ENCODE results near the gene RAP2C.

The RAP2C gene

DNA sequence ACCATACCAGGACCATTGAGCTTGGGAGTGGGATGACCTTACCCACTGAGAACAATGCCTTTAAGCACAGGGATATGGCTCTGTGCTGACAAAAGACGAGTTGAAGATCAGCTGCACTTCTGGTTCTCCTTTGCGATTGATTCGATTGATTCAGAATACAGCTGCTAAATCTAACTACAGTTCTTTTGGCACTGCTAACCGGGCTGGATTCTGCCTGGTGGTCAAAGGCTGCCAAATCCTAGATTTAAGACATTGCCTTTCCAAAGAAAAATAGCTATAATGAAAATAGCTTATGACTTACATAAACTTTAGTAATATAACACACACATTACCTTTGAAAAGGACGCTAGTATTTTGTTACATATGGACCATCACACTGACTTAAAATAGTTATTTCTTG, 18.3 kb downstream of the RAP2C start:
- Histone ChIP-seq H3K4me3 (ENCODE audit: low read length in 2 of 2) (no peak overlapping the region), H3K36me3 (ENCODE audit: control insufficient read depth in 2 of 2, insufficient read depth in 2 of 2, low read length in 2 of 2) (no peaks in the 10 kb centered on the region), H3K4me1 (ENCODE audit: control insufficient read depth, insufficient read depth, low read length) (no peaks in the 10 kb centered on the region), H3K9me3 (ENCODE audit: control insufficient read depth in 2 of 2, low read length in 2 of 2) (no peaks in the 10 kb centered on the region), H3K27ac (ENCODE audit: low read length) (no peak overlapping the region), H3K27me3 (ENCODE audit: control insufficient read depth in 1 of 2, insufficient read depth in 2 of 2, low read length in 2 of 2) (peaks cover 0 to 2% of the 10 kb centered on the region in 2 donors), H3K9ac (ENCODE audit: low read length in 2 of 2) (no peak overlapping the region)

DNA sequence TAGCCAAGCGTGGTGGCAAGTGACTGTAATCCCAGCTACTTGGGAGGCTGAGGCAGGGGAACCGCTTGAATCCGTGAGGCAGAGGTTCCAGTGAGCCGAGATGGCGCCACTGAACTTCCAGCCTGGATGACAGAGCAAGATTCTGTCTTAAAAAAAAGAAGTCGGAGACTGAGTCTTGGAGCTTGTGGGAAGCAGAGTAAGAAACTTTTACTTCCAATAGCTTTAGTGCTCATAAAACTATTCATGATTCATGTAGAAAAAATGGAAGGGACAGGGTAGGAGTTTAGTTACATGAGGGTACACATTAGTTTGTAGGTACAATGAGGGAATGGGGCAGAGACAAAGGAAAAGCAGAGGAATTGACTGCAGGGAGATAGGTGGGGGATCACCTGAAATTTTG, 19.3 kb downstream of the RAP2C start:
- Histone ChIP-seq H3K9me3 (ENCODE audit: control insufficient read depth in 2 of 2, low read length in 2 of 2) (no peaks in the 10 kb centered on the region), H3K9ac (ENCODE audit: low read length in 2 of 2) (no peak overlapping the region), H3K27me3 (ENCODE audit: control insufficient read depth in 1 of 2, insufficient read depth in 2 of 2, low read length in 2 of 2) (peaks cover 0 to 2% of the 10 kb centered on the region in 2 donors), H3K27ac (ENCODE audit: low read length) (no peak overlapping the region), H3K36me3 (ENCODE audit: control insufficient read depth in 2 of 2, insufficient read depth in 2 of 2, low read length in 2 of 2) (no peaks in the 10 kb centered on the region), H3K4me1 (ENCODE audit: control insufficient read depth, insufficient read depth, low read length) (no peaks in the 10 kb centered on the region), H3K4me3 (ENCODE audit: low read length in 2 of 2) (no peak overlapping the region)

DNA sequence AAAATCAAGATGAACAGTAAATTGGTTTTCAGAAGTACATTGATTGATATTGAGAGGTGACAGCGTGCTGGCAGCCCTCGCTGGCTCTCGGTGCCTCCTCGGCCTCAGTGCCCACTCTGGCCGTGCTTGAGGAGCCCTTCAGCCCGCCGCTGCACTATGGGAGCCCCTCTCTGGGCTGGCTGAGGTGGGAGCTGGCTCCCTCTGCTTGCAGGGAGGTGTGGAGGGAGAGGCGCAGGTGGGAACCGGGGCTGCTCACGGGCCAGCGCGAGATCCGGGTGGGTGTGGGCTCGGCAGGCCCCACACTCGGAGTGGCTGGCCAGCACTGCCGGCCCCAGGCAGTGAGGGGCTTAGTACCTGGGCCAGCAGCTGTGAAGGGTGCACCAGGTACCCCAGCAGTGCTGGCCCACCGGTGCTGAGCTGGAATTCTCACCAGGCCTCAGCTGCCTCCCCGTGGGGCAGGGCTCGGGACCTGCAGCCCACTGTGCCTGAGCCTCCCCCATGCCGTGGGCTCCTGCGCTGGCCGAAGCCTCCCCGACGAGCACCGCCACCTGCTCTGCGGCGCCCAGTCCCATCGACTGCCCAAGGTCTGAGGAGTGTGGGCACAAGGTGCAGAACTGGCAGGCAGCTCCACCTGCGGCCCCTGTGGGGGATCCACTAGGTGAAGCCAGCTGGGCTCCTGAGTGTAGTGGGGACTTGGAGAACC, 25.2 kb downstream of the RAP2C start:
- Histone ChIP-seq H3K9me3 (ENCODE audit: control insufficient read depth in 2 of 2, low read length in 2 of 2) (no peaks in the 10 kb centered on the region), H3K27ac (ENCODE audit: low read length) (no peak overlapping the region), H3K9ac (ENCODE audit: low read length in 2 of 2) (no peak overlapping the region), H3K27me3 (ENCODE audit: control insufficient read depth in 1 of 2, insufficient read depth in 2 of 2, low read length in 2 of 2) (no peaks in the 10 kb centered on the region), H3K36me3 (ENCODE audit: control insufficient read depth in 2 of 2, insufficient read depth in 2 of 2, low read length in 2 of 2) (no peaks in the 10 kb centered on the region), H3K4me1 (ENCODE audit: control insufficient read depth, insufficient read depth, low read length) (no peaks in the 10 kb centered on the region), H3K4me3 (ENCODE audit: low read length in 2 of 2) (no peak overlapping the region)

DNA sequence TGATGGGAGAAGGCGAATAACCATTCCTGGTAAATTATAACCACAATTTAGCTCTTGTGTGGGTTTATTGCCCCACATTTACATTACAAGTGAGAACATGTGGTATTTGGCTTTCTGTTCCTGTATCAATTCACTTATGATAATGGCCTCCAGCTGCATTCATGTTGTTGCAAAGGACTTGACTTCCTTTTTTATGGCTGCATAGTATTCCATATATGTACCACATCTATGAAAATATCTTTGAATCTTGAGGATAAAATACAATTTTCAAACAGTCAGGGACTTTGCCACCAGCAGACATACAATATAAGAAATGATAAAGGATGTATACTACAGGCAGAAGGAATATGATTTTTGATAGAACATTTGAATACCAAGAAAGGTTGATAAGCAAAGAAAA, 27.3 kb downstream of the RAP2C start:
- Histone ChIP-seq H3K4me1 (ENCODE audit: control insufficient read depth, insufficient read depth, low read length) (no peaks in the 10 kb centered on the region), H3K36me3 (ENCODE audit: control insufficient read depth in 2 of 2, insufficient read depth in 2 of 2, low read length in 2 of 2) (no peaks in the 10 kb centered on the region), H3K27me3 (ENCODE audit: control insufficient read depth in 1 of 2, insufficient read depth in 2 of 2, low read length in 2 of 2) (no peaks in the 10 kb centered on the region), H3K9ac (ENCODE audit: low read length in 2 of 2) (no peak overlapping the region), H3K4me3 (ENCODE audit: low read length in 2 of 2) (no peak overlapping the region), H3K9me3 (ENCODE audit: control insufficient read depth in 2 of 2, low read length in 2 of 2) (no peaks in the 10 kb centered on the region), H3K27ac (ENCODE audit: low read length) (no peak overlapping the region)

DNA sequence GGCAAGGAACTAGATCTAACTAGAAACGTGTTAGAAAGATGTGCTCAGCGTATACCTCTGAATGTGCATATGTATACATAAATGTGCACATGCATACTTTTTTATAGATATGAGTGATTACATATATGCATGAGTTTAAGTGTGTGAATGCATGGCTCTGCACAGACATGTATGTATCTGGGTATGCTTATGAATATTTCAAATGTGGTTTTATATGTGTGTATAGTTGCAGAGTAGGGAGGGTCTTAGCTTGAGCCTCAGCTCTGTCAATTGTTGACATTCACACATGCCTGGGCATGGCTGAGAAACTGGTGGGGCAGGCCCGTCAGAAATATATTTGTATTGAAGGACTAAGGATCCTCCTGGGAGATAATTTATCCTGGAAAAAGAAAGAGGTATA, 31.1 kb downstream of the RAP2C start:
- Histone ChIP-seq H3K27me3 (ENCODE audit: control insufficient read depth in 1 of 2, insufficient read depth in 2 of 2, low read length in 2 of 2) (peaks cover 0 to 3% of the 10 kb centered on the region in 2 donors), H3K4me3 (ENCODE audit: low read length in 2 of 2) (no peak overlapping the region), H3K4me1 (ENCODE audit: control insufficient read depth, insufficient read depth, low read length) (no peaks in the 10 kb centered on the region), H3K9me3 (ENCODE audit: control insufficient read depth in 2 of 2, low read length in 2 of 2) (no peaks in the 10 kb centered on the region), H3K27ac (ENCODE audit: low read length) (no peak overlapping the region), H3K9ac (ENCODE audit: low read length in 2 of 2) (no peak overlapping the region), H3K36me3 (ENCODE audit: control insufficient read depth in 2 of 2, insufficient read depth in 2 of 2, low read length in 2 of 2) (no peaks in the 10 kb centered on the region)

DNA sequence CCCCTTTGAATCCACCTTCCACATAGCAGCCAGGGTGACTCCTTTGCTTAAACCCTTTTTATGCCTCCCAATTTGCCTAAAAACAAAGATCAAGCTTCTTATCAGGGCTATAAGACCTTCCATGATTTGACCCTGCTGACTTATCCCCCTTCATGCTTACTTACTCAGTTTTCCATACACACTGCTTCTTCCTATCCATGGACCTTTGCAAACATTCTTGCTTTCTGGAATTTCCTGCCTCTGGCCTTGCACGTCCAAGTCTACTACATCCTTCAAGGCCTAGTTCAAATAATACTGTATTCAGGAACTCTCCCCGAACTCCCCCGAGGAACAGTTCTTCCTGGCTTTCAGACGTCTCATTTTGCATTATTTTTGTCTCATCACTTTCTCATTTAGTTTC, 31.8 kb downstream of the RAP2C start:
- H3K9me3 ChIP-seq (ENCODE audit: control insufficient read depth in 2 of 2, low read length in 2 of 2), result no peaks in the 10 kb centered on the region
- H3K36me3 ChIP-seq (ENCODE audit: control insufficient read depth in 2 of 2, insufficient read depth in 2 of 2, low read length in 2 of 2), result no peaks in the 10 kb centered on the region
- H3K4me1 ChIP-seq (ENCODE audit: control insufficient read depth, insufficient read depth, low read length), result no peaks in the 10 kb centered on the region
- no peak overlapping the region for H3K4me3 ChIP-seq (ENCODE audit: low read length in 2 of 2)
- no peak overlapping the region for H3K9ac ChIP-seq (ENCODE audit: low read length in 2 of 2)
- H3K27me3 ChIP-seq (ENCODE audit: control insufficient read depth in 1 of 2, insufficient read depth in 2 of 2, low read length in 2 of 2), result peaks cover 0 to 3% of the 10 kb centered on the region in 2 donors
- H3K27ac ChIP-seq (ENCODE audit: low read length), result no peak overlapping the region

DNA sequence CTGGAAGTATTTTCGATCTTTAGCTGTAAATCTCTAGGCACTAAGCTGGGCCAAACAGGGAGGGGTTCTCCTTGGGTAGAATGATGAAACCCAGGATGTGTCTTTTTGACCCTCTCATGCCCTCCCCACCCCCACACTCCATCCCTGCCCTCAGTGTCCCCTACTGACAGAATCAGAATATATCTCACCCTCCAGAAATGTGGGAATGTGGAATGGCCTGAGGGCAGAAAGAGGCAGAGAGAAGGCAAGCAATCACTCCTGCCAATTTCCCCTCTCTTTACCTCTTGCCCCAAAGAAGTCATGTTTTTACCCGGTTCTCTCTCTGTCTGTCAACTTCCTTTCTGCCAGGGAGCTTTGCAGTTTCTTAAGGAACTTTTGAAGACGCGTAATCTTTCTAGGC, 34.4 kb downstream of the RAP2C start:
- no peak overlapping the region for H3K4me3 ChIP-seq (ENCODE audit: low read length in 2 of 2)
- H3K36me3 ChIP-seq (ENCODE audit: control insufficient read depth in 2 of 2, insufficient read depth in 2 of 2, low read length in 2 of 2), result no peaks in the 10 kb centered on the region
- H3K27me3 ChIP-seq (ENCODE audit: control insufficient read depth in 1 of 2, insufficient read depth in 2 of 2, low read length in 2 of 2), result peaks cover 0 to 6% of the 10 kb centered on the region in 2 donors
- H3K9me3 ChIP-seq (ENCODE audit: control insufficient read depth in 2 of 2, low read length in 2 of 2), result no peaks in the 10 kb centered on the region
- no peak overlapping the region for H3K9ac ChIP-seq (ENCODE audit: low read length in 2 of 2)
- no peaks in the 10 kb centered on the region for H3K4me1 ChIP-seq (ENCODE audit: control insufficient read depth, insufficient read depth, low read length)
- no peak overlapping the region for H3K27ac ChIP-seq (ENCODE audit: low read length)

DNA sequence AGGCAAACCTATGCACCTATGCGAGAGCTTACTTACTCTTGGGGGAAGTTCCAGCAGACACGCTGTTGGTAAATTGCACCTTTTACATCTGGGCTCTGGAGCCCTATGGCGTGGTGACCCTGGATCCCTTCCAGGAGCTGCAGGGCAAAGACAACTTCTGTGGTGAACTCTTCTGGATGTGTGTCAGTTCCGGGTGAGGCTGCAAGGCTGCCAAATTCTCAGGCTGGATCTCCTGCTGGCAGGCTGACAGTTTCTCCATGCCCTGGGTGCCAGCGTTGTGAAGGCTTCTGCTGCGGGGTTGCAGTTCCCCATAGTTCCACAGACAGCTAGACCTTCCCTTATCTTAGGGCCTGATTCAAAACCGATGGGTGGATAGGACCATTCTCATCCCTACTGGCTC, 37.9 kb downstream of the RAP2C start:
- no peak overlapping the region for H3K4me3 ChIP-seq (ENCODE audit: low read length in 2 of 2)

DNA sequence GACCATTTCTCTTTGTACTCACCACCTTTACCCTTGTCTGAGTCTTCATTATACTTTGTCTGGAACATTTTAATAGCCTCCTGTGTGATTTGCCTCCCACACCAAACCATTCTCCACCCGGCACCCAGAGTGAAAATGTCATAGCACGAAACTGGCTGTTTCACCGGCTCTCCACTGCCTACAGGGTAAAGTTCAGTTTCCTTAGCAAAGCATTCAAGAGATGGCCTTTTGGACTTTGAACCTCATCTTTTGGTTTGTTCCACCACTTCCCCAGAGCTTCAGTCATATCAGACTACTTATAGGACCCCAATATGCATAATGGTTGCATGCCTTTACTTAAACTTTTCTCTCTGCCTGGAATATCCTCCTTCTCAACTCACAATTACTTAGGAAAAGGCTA, 38.3 kb downstream of the RAP2C start:
- Histone ChIP-seq H3K27ac (ENCODE audit: low read length) (no peak overlapping the region), H3K27me3 (ENCODE audit: control insufficient read depth in 1 of 2, insufficient read depth in 2 of 2, low read length in 2 of 2) (peaks cover 0 to 6% of the 10 kb centered on the region in 2 donors), H3K4me3 (ENCODE audit: low read length in 2 of 2) (no peak overlapping the region), H3K9me3 (ENCODE audit: control insufficient read depth in 2 of 2, low read length in 2 of 2) (no peaks in the 10 kb centered on the region), H3K36me3 (ENCODE audit: control insufficient read depth in 2 of 2, insufficient read depth in 2 of 2, low read length in 2 of 2) (no peaks in the 10 kb centered on the region), H3K9ac (ENCODE audit: low read length in 2 of 2) (no peak overlapping the region), H3K4me1 (ENCODE audit: control insufficient read depth, insufficient read depth, low read length) (no peaks in the 10 kb centered on the region)

More for the DNA sequence above, 37.9 kb downstream of the RAP2C start:
- Histone ChIP-seq H3K36me3 (ENCODE audit: control insufficient read depth in 2 of 2, insufficient read depth in 2 of 2, low read length in 2 of 2) (no peaks in the 10 kb centered on the region), H3K4me1 (ENCODE audit: control insufficient read depth, insufficient read depth, low read length) (no peaks in the 10 kb centered on the region), H3K9ac (ENCODE audit: low read length in 2 of 2) (no peak overlapping the region), H3K27me3 (ENCODE audit: control insufficient read depth in 1 of 2, insufficient read depth in 2 of 2, low read length in 2 of 2) (peaks cover 0 to 6% of the 10 kb centered on the region in 2 donors), H3K27ac (ENCODE audit: low read length) (no peak overlapping the region), H3K9me3 (ENCODE audit: control insufficient read depth in 2 of 2, low read length in 2 of 2) (no peaks in the 10 kb centered on the region)

DNA sequence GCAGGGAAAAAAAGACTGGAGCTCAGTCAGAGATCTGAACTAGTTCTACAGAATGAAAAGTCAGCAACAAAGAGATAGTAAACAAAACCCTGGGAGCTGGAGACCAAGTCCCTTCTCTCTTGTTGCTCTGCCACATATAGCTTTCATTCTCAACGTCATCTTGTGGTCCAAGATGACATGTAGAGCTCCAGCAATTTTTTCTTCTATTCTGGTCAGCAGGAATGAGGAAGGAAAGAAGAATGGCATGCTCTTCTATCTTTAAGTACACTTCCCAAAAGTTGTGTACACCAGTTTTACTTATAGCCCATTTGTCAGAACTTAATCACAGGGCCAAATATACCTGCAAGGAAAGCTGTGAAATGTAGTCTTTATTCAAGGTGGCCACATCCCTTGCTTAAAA, 45.6 kb downstream of the RAP2C start:
- Histone ChIP-seq H3K27me3 (ENCODE audit: control insufficient read depth in 1 of 2, insufficient read depth in 2 of 2, low read length in 2 of 2) (peaks cover 0 to 9% of the 10 kb centered on the region in 2 donors), H3K4me3 (ENCODE audit: low read length in 2 of 2) (no peak overlapping the region), H3K9ac (ENCODE audit: low read length in 2 of 2) (no peak overlapping the region)

DNA sequence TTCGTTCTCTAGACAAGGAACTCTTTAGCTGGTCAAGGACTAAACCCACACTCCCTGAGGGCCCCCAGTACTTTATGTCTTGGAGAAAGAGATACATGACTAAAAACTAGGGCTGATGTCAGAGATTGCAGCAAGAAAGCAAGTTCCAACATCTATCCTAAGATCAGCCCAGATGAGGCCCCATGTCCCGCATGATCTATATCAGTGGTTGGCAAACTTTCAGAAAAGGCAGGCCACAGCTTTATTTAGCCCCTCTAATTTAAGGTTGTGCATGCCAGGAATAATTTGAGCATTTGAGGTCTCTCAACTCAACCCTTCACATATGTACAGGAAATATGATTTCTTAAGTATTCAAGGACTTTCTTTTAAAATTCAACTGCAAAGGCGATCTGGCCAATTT, 47.4 kb downstream of the RAP2C start:
- peaks cover 0 to 9% of the 10 kb centered on the region in 2 donors for H3K27me3 ChIP-seq (ENCODE audit: control insufficient read depth in 1 of 2, insufficient read depth in 2 of 2, low read length in 2 of 2)
- no peak overlapping the region for H3K27ac ChIP-seq (ENCODE audit: low read length)
- H3K9ac ChIP-seq (ENCODE audit: low read length in 2 of 2), result no peak overlapping the region

More for the DNA sequence above, 45.6 kb downstream of the RAP2C start:
- Histone ChIP-seq H3K36me3 (ENCODE audit: control insufficient read depth in 2 of 2, insufficient read depth in 2 of 2, low read length in 2 of 2) (no peaks in the 10 kb centered on the region), H3K9me3 (ENCODE audit: control insufficient read depth in 2 of 2, low read length in 2 of 2) (no peaks in the 10 kb centered on the region), H3K4me1 (ENCODE audit: control insufficient read depth, insufficient read depth, low read length) (no peaks in the 10 kb centered on the region), H3K27ac (ENCODE audit: low read length) (no peak overlapping the region)

More for the DNA sequence above, 47.4 kb downstream of the RAP2C start:
- Histone ChIP-seq H3K4me3 (ENCODE audit: low read length in 2 of 2) (no peak overlapping the region), H3K36me3 (ENCODE audit: control insufficient read depth in 2 of 2, insufficient read depth in 2 of 2, low read length in 2 of 2) (no peaks in the 10 kb centered on the region), H3K4me1 (ENCODE audit: control insufficient read depth, insufficient read depth, low read length) (no peaks in the 10 kb centered on the region), H3K9me3 (ENCODE audit: control insufficient read depth in 2 of 2, low read length in 2 of 2) (no peaks in the 10 kb centered on the region)

All from stomach smooth muscle (tissue), 2 donors.